AG04450 (cell line): ENCODE results near the gene EIF2A. TPM values are rescaled to one million over a fixed set of nuclear protein-coding genes. Genes with fewer than 3 reads are reported as not detected.

Source experiments
- CTCF ChIA-PET: fragments of 300-600, 350-600 bp; formaldehyde crosslinking; extraction: SDS; loops from one replicate; lab custom pipeline; 2022; ENCODE audit warnings: antibody characterized with exemption, inconsistent platforms; lab: Charles Lee
- POLR2A ChIA-PET: fragments of 350-600 bp; formaldehyde crosslinking; extraction: SDS; loops from one replicate; lab custom pipeline; 2021; ENCODE audit warnings: antibody characterized with exemption, inconsistent platforms; lab: Yijun Ruan, JAX
- DNase-seq: peaks from one replicate; pipeline ENCODE4 v3.0.0-alpha.2; 2011; ENCODE audit warnings: low read depth, low spot score
- H3K27ac ChIP-seq: one replicate; pipeline ENCODE4 v1.5.1; 2012; ENCODE audit warnings: low read depth, low read length, control low read depth
- H3K27me3 ChIP-seq: one replicate; pipeline ENCODE4 v1.6.0; 2012; ENCODE audit warnings: low read length; ENCODE audit not compliant: control insufficient read depth, insufficient read depth
- H3K4me3 ChIP-seq: 2 replicates; pipeline ENCODE4 v1.5.1; 2011; ENCODE audit warnings: mild to moderate bottlenecking, low read depth, low read length, control low read depth
- H3K9me3 ChIP-seq: 2 replicates; pipeline ENCODE4 v1.5.1; 2012; ENCODE audit warnings: low read length; ENCODE audit not compliant: control insufficient read depth, insufficient read depth
- polyA plus RNA-seq: library from polyadenylated mRNA; depleted of rRNA; stranded (reverse); fragments of >200 nt; gene quantifications from 2 replicates; pipeline ENCODE4 v1.2.3, GENCODE V29; 2011
- TF ChIP-seq, protein P1 (sequence below): IDR thresholded peaks from 2 replicates; pipeline ENCODE4 v1.5.1; 2011; ENCODE audit warnings: low read depth, low read length, control low read depth, inconsistent platforms

Gene EIF2A
- polyA plus RNA-seq, 1 experiment, result 113 TPM

DNA sequence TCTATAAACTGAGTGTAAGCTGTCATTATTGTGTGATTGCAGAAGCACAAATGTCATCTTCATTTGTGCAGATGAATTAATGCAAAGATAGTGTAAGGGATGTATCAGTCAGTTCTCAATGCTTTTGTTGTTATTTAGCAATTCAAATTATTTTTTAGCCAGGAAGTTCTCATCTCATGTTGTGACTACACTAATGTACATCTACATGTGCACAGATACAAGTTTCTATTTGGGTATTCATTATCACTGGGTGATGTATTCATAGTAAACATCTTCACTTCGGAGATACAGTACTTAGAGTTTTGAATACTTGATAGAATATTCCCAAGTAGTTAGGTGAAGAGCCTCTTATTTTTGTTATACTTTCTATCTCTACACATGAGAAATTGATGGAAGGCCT is 11.1 kb downstream of the EIF2A start:
- DNase-seq, result no peak
- Histone ChIP-seq H3K4me3 (no peak overlapping the region), H3K9me3 (no peaks in the 10 kb centered on the region), H3K27me3 (no peaks in the 10 kb centered on the region), H3K27ac (no peak overlapping the region)
- POLR2A ChIA-PET, result no interaction called here
- TF ChIP-seq, protein P1, sequence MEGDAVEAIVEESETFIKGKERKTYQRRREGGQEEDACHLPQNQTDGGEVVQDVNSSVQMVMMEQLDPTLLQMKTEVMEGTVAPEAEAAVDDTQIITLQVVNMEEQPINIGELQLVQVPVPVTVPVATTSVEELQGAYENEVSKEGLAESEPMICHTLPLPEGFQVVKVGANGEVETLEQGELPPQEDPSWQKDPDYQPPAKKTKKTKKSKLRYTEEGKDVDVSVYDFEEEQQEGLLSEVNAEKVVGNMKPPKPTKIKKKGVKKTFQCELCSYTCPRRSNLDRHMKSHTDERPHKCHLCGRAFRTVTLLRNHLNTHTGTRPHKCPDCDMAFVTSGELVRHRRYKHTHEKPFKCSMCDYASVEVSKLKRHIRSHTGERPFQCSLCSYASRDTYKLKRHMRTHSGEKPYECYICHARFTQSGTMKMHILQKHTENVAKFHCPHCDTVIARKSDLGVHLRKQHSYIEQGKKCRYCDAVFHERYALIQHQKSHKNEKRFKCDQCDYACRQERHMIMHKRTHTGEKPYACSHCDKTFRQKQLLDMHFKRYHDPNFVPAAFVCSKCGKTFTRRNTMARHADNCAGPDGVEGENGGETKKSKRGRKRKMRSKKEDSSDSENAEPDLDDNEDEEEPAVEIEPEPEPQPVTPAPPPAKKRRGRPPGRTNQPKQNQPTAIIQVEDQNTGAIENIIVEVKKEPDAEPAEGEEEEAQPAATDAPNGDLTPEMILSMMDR, result no peak
- CTCF ChIA-PET, result no interaction called here

DNA sequence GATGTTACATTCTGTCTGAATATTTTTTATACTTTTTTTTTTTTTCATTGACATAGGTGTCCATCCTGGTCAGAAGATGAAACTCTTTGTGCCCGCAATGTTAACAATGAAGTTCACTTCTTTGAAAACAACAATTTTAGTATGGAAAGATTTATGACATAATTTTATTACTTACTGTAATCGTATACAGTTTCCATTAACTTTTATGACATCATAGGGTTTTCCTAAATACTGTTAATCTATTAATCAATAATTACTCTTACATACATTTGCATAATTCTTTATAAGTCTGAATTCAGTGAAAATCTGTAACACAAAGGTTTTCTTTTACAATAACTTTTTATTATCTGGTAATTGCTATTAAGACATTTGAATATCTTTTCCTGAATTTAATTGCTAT is 17.7 kb downstream of the EIF2A start:
- H3K4me3 ChIP-seq, result no peak overlapping the region
- no peaks in the 10 kb centered on the region for H3K9me3 ChIP-seq
- no peak for DNase-seq
- TF ChIP-seq, protein P1, result no peak
- POLR2A ChIA-PET, result no interaction called here
- CTCF ChIA-PET, result no interaction called here
- H3K27me3 ChIP-seq, result no peaks in the 10 kb centered on the region
- no peak overlapping the region for H3K27ac ChIP-seq

DNA sequence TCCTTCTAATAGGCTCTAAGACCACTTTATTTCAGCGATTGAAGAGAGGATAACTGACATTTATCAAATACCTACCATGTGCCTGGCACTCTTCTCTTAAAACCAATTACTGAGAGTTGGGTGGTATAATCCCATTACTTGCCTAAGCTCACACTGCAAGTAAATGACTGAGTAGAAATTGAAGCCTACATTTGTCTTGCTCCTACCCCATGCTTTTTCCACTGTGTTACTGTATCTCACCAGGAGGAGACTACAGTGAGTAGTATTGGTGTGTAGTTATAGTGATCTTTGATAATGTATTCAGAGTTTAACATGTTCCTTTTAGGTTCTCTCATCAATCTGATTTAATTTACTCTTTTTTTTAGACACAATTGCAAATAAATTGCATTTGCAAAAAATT is 20.7 kb downstream of the EIF2A start:
- TF ChIP-seq, protein P1, result no peak
- ChIA-PET CTCF (no interaction called here), POLR2A (no interaction called here)
- Histone ChIP-seq H3K9me3 (no peaks in the 10 kb centered on the region), H3K27me3 (no peaks in the 10 kb centered on the region), H3K4me3 (no peak overlapping the region), H3K27ac (no peak overlapping the region)
- DNase-seq, result no peak

DNA sequence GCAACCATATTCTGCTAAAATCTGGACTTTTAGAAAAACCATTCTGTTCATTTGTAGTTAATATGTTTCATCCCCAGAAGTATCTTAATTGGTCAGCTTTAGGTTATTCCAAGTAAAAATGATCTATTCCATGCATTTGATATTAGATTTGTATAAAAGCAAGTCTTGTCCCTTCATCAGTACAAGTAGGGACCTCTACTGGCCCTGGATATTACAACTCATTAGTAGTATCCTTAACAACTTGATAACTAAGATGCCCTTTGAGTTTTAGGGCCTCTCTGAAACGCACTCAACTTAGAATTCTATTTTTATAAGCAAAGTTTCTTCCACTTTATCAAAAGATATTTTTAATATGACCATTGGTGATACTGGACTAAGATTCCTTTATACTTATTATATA is 31.3 kb downstream of the EIF2A start:
- TF ChIP-seq, protein P1, result no peak; the same call in 1 of the 2 replicates
- Histone ChIP-seq H3K9me3 (no peaks in the 10 kb centered on the region), H3K4me3 (no peak overlapping the region), H3K27me3 (no peaks in the 10 kb centered on the region), H3K27ac (no peak overlapping the region)
- ChIA-PET POLR2A (no interaction called here), CTCF (no interaction called here)
- DNase-seq, result no peak

DNA sequence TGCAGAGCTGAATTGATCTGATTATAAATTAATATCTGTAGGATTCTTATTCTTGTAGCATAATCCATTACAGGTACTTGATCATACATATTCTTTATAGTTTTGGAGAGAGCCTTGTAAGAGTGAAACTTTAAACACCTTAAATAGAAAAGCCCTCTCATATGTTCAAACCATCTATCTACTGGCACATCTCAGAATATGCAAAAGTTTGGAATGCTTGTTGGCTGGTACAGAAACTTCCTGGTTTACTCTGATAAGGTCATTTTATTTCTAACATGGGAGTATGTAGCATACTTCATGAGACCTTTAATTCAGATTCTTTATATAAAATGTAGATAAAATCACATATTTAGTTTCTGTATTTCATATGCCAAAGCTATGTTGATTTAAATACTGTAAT is 34.6 kb downstream of the EIF2A start:
- no peak for DNase-seq
- ChIA-PET CTCF (no interaction called here), POLR2A (no interaction called here)
- TF ChIP-seq, protein P1, result no peak
- no peak overlapping the region for H3K4me3 ChIP-seq
- H3K9me3 ChIP-seq, result no peaks in the 10 kb centered on the region
- H3K27me3 ChIP-seq, result no peaks in the 10 kb centered on the region
- no peak overlapping the region for H3K27ac ChIP-seq
